GM19467 (cell line): ENCODE data around the gene LIME1.

ENCODE experiments used
- ATAC-seq: cut with Tn5 transposase; IDR thresholded peaks from one replicate; pipeline ENCODE4 v1.9.1; 2021; ENCODE audit warnings: mild to moderate bottlenecking, moderate library complexity; ENCODE audit not compliant: unreplicated experiment

The LIME1 gene

DNA sequence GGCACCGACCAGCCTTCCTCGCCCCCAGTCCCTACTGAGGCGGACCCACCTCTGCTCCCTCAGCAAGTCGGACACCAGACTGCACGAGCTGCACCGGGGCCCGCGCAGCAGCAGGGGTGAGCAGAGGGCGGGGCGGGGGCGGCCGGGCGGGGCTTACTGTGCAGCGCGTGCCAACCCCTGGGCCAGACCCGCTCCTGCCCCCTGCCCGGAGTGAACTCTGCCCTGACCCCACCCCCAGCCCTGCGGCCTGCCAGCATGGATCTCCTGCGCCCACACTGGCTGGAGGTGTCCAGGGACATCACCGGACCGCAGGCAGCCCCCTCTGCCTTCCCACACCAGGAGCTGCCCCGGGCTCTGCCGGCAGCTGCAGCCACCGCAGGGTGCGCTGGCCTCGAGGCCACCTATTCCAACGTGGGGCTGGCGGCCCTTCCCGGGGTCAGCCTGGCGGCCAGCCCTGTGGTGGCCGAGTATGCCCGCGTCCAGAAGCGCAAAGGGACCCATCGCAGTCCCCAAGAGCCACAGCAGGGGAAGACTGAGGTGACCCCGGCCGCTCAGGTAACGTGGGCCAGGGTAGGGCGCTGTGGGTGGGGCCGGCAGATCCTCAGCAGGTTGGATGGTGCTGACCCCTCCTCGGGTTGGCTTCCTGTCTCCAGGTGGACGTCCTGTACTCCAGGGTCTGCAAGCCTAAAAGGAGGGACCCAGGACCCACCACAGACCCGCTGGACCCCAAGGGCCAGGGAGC is 1.7 kb downstream of the LIME1 start:
- no peak for ATAC-seq

- no peak for ATAC-seq
Observed at GRCh38 chr20:63738687-63739129, 2.2 kb downstream of the LIME1 start.

DNA sequence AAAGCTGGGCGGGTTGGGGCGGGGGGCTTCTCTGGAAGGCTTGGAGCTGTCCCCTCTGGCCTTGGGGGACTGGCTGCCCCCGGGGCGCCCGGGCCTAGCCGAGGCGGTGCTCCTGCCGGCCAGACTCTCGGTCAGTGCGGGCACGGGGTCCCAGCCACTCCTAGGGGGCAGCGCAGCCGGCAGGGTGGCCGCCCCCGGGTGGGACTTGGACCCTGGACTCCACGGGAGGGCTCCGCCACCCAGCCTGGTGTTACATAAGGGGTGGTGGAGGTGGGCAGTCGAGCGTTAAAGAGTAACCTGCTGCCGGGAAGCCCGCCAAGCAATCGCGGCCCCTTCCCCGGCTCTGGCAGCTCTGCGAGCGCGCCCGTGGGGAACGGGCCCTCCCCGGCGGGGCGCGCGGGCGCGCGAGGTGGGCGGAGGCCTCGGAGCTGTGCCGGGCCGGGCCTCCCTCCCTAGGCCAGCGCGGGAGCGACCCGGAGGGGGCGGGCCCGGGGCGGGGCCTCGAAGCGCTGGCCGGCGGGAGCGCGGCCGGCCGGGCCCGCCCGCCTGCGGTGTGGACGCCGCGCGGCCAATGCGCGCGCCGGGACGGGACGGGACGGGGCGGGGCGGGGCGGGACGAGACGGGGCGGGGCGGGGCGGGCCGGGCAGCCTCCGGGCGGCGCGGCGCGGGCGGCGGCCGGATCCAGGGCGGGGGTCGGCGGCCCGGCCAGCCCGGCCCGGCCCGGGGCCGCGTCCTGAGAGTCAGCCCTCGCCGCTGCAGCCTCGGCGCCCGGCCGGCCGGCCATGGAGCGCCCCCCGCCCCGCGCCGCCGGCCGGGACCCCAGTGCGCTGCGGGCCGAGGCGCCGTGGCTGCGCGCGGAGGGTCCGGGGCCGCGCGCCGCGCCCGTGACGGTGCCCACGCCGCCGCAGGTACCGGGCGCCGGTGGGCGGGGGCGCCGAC is 2.9 kb downstream of the LIME1 start, which contains the start of gene SLC2A4RG:
TSS of gene SLC2A4RG (plus strand) at position 647 of the 940 bp plus-strand sequence. CDS start at position 784, 137 bp downstream.
- no peak for ATAC-seq

DNA sequence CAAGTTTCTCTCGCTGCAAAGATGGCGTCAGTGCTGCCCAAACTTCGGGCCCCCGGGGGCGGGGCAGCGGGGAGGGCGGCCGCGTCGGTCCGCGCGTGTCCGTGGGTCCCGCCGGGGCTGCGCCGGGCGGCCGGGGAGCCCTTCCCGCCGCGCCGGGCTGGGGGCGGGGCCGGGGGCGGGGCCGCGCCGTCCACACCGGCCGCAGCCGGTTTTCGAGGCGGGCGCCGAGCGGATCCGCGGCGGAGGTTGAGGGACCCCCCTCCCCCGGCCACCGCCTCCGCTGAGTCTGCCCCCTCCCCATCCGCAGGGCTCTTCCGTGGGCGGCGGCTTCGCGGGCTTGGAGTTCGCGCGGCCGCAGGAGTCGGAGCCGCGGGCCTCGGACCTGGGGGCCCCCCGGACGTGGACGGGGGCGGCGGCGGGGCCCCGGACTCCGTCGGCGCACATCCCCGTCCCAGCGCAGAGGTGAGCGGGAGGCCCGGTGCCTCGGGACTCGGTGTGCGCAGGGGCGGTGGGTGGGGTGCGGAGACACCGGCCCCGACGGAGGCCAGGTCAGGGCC is 3.7 kb downstream of the LIME1 start:
- no peak for ATAC-seq

GRCh38 chr20:63740627-63741353 is 4.3 kb downstream of the LIME1 start:
- ATAC-seq: no peak

- ATAC-seq: no peak
Observed at GRCh38 chr20:63741354-63741675, 4.9 kb downstream of the LIME1 start.

DNA sequence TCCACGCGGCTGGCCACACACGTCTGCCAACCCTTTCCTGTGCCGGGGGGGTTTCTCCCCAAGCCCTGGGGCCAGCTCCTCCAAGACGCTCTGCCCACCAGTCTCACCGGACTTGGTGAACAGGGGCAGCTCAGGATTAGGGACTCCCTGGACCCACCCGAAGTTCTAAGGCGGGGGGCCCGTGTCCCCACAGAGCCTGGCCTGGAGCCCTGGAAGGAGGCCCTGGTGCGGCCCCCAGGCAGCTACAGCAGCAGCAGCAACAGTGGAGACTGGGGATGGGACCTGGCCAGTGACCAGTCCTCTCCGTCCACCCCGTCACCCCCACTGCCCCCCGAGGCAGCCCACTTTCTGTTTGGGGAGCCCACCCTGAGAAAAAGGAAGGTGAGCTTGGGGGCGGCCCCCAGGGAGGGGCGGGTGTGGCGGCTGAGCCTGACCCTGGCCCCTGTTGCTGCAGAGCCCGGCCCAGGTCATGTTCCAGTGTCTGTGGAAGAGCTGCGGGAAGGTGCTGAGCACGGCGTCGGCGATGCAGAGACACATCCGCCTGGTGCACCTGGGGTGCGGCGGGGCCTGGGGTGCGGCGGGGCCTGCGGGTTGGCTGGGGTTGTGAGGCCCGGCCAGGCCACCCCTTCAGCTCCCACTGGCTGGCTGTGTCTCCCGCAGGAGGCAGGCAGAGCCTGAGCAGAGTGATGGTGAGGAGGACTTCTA is 5.4 kb downstream of the LIME1 start:
- no peak for ATAC-seq

DNA sequence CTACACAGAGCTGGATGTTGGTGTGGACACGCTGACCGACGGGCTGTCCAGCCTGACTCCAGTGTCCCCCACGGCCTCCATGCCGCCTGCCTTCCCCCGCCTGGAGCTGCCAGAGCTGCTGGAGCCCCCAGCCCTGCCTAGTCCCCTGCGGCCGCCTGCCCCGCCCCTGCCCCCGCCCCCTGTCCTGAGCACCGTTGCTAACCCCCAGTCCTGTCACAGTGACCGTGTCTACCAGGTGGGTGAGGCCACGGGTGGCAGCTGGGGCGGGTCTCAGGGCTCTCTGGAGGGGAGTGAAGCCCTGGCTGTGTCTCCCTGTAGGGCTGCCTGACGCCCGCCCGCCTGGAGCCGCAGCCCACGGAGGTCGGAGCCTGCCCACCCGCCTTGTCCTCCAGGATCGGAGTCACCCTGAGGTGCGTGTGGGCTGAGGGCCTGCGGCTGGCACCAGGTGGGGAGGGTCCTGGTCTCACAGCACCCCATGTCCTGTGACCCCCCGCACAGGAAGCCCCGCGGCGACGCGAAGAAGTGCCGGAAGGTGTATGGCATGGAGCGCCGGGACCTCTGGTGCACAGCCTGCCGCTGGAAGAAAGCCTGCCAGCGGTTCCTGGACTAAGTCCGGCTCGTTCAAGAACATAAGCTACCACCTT is 6.0 kb downstream of the LIME1 start:
- no peak for ATAC-seq

- no peak for ATAC-seq
Observed at GRCh38 chr20:63743210-63743970, 6.9 kb downstream of the LIME1 start.

GRCh38 chr20:63744158-63744557 is 7.7 kb downstream of the LIME1 start:
- no peak for ATAC-seq

DNA sequence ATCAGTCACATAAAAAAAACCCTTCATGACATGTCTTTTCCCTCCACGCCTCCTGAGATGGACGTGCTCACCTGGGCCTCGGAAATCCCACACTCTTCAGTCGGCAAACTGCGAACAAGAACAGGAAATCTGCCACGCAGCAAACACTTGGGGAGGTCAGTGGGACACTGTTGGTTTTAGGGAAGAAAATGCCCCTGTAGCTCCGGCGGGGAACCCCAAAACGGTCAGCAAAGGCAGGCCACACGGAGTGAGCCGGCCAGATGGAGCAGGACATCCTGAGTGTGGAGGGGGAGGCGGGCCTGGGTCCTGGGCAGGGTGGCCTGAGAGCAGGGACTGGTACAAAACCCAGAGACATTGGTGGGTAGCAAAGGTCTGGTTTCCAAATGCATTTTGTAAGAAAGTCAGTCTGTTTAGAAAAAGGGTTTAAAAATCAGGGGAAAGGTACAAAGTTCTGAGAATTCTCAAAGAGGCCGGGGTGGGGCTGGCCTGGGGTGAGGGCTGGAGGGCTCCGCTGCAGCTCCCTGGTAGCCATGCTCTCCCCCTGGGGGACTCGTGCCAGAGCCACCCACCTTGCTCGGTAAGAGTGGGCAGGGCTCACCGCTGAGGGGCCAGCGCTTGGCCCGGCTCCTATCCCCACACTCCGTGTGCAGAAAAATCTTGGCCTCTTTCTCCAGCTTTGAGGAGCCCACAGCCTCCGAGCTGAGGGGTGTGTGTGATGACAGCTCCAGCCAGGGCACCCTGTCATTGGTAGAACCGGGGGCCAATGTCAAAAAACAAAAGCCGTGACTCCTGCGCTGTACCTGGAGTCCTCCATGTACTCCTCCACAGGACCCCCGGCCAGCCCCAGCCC is 8.3 kb downstream of the LIME1 start:
- ATAC-seq: no peak

- ATAC-seq: no peak
Observed at GRCh38 chr20:63745424-63745805, 9.0 kb downstream of the LIME1 start.

DNA sequence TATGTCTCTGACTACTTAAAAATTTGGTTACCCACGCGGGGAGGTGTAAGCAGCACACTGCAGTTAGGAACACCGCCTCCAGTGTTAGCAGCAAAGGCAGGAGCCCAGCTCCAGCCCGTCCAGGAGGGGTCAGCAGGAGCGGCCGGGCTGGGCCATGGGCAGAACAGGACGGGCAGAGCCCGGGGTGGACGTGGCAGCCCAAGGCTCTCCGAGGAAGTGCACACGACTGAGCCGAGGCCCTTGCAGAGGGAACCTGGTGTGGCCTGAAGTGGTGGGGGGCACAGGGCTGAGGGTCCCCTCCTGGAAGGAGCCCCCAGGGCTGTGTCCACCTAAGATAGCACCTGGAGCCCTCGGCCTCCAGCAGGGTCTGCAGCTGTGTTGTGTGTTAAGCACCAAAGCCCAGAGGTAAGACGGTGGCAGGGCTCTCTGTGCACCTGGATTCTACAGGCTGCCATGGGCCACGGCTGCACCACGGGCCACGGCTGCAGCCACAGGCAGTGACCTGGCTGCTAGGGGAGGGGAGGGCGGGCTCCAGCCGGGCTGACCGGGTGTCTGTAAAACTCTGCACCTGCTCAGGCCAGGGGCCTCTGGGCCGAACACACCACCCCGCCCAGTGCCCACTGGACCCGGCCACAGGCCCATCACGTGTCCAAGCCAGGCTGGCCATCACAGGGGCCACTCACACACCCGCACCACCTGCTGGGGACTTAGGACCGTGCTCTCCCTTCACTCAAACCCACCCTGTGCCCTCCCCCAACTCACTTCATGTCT is 9.7 kb downstream of the LIME1 start:
- ATAC-seq: no peak

DNA sequence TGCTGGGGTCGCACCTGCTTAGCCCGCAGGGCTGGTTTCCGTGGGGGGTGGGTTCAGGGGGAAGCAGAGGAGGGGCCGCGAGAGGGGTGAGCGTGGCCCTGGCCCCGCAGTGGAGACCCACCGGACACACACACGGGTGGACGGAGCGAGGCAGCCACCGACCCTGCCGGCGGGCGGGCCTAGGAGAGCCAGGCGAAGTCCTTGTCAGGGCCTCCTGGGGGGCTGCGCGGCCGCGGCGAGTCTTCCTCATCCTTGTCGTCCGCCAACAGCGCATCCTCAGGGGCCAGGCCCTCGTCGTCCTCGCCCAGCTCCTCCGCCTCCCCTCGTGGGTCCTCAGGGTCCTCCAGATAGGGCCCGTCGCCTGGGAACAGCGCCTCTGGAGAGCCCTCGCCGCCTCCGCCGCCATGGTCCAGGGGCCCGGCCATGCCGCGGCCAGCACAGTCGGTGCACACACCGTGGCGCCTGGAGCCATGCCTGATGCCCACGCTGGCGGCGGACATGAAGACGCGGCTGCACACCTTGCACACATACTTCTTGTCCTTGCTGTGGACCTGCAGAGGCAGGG is 10.4 kb downstream of the LIME1 start:
- ATAC-seq: no peak

DNA sequence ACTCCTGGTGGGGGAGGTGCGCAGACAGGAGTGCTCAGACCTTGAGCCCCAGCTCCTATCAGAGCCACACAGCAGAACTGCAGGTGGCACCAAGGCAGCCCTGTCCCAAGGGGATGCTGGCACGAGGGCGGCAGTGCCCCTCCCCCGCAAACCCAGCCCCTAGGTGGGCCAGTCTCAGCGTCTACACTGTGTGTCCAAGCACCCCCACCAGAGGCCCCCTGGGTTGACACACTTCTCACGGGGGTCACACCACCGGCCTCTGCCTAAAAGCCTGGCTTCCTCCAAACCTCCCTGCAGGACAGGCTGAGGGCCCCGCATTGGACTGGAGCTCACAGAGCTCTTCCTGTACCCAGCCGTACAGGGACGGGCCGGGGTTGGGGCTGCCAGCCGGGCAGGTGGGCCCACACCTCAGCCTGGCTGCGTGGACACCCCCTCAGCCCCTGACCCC is 11.2 kb downstream of the LIME1 start:
- ATAC-seq: no peak

GRCh38 chr20:63748070-63748933 is 11.8 kb downstream of the LIME1 start:
- no peak for ATAC-seq
